Measurements from ENCODE around the gene HID1.
A peak's percentile ranks its signal among the peaks of the same experiment; 100 is the strongest.
"Not testable (repeated sequence)": the region's sequence is repeated elsewhere in the genome, so short reads cannot be mapped to it uniquely, and the experiment has no call there.

Gene HID1

DNA sequence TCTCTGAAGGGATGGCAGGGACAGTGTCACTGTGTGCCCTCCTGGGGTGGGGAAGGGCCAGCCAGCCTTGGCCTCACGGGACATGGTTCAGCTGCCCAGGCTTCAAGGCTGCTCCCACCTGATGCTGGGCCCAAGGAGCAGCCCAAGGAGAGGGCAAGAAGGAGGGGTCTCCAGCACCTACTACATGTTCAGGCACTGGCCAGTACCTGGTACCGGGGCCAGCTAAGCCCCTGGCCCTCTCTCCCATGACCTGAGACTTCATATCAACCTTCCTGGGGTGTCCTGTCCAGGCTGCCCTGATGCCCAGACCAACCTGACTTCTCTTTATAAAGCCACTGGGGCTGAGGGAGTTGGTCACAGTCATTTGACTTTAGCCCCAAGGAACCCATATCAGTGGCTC, 50.8 kb downstream of the HID1 start:
- DNase-seq (ENCODE audit: low spot score), result no peak

DNA sequence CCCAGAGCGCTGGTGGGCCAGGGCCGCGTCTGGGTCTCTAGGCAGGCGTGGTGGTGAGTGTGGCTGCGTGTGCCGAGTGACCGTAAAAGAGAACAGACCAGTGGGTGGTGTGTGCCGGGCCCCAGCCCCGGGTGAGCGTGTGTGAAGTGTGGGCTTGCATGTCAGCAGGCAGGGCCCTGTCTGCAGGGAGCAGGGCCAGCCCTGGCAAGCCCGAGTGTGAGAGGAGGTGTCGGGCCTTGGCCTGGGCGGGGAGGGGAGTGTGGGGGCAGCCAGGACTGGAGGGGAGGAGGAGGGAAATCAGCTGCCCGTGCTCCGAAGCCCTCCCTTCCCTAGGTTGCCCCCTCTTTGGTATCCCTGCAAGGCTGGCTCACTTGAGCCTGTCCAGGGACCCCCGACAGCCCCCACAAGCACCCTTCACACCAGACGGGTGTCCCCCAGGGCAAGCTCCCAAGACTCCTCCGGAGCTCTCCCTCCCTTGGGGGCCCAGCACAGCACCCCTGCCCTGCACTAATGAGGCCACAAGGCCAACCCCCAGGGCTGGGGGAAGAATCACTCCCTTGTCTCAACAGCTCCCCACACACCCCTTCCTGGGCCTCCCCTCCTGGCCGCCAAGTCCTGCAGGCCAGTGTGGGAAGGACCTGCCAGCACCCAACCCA, 51.4 kb downstream of the HID1 start:
- DNase-seq (ENCODE audit: low spot score), result no peak

DNA sequence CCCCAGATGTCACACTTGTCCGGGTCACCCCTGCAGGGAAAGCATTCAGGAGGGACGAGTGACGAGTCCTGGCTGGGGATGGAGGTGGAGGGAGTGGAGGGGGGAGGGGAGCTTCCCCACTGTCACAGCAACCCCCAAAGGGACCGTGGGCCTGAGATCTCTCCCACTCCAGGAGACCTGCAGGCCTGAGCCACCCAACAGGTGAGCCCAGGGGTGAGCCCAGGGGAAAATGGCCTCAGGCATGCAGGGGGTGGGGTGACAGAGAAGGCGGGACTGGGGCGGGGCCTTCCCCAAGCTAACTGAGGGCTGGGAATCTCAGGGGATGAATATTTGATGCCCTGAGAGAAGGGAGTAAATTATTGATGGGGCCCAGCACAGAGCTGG, 51.9 kb downstream of the HID1 start:
- DNase-seq (ENCODE audit: low spot score), result no peak

DNA sequence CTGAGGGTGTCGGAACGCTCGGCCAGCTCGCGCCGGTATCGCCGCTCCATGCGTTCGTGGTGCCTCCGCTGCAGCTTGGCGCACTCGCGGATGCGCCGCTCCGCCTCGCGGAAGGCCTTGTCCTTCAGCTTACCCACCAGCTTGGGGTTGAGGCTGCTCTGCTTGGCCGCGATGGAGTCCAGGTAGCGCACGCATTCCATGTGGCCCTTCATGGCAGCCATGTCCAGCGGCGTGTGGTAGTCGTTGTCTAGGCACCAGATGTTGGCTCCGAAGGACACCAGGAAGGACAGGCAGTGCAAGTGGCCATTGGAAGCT, 52.3 kb downstream of the HID1 start:
- no peak for DNase-seq (ENCODE audit: low spot score)

DNA sequence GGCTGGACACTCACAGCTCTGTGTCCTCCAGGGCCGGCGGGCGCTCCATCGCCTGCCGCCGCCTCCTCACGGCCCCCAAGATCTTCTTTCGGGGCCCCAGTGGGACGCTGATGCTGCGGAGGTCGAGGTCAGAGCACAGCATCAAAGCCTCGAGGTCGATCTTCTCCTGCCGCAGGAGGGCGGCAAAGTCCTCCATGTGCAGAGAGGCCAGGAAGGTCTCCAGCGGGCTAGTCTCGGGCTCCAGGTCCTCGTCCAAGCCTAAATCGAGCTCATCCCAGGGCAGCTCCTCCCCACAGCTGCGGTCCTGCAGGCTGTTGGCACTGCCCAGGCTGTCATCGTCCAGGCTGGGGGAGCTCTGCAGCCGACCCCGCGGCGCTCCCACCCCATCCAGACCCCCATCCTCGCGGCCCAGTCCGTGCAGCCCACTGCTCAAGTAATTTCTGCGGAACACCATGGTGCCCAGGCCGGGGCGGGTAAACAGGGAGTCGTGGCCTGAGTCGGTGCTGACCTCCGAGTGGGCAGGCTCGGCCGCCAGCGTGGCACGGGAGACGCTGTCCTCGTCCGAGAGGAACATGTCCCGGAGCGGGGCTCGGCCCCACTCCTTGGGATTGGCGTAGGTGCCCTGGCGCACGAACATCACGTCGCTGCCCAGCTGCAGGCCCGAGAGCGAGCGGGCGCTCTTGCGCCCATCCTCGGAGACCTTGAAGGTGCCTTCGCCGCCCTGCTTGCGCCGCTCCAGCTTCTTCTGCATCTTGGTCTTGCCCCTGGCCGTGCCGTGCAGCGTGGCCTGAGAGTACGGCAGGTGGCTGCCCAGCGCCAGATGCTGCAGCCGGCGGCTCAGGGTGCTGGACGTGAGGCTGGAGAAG, 52.9 kb downstream of the HID1 start:
- no peak for DNase-seq (ENCODE audit: low spot score)

DNA sequence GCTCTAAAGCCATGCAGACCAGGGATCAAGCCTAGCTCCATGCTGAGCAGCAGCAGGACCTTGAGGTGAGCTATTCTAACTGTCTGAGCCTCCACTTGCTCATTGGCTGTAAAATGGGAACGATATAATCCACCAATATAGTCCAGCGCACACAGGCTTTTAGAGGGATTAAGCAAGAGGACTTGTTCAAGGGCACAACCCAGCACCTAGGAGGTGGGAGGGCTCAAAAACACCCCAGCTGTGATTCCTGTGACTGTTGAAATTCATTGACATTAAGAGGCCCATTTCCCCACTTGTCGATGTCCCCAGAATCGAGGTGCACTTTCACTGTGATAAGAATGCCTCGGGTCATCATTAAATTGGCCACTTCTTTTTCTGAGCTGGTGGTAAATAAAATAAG, 53.7 kb downstream of the HID1 start:
- no peak for DNase-seq (ENCODE audit: low spot score)

DNA sequence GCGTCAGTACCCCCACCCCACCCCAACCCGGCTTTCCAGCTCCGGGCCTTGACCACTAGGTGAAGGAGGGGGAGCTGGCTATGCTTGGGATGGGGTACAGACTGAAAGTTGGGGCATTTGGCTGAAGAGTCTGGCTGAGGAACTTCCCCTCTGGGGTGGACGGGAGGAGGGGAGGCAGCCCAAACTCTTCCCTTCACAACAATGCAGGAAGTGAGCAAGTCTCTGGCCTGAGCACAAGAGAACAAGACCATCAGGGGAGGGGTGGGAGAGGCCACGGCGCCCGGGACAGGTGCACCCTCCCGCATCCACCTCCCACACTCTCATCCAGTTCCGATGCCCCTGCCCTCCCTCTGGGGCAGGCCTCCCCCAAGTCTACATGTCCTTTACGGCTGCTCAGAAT, 55.1 kb downstream of the HID1 start:
- DNase-seq (ENCODE audit: low spot score), result no peak

DNA sequence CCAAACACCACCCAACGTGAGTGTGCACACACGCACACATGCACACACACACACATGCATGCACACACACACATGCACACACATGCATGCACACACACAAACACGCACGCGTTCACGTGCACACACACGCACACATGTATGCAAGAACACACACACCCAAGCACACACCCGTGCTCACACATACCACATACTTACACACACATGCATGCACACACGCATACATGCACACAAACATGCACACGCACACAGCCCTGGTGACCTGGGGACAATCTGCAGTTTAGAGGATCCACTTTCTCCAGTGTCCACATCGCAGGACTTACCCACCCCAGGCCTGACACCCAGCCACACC, 55.7 kb downstream of the HID1 start:
- no peak for DNase-seq (ENCODE audit: low spot score)

DNA sequence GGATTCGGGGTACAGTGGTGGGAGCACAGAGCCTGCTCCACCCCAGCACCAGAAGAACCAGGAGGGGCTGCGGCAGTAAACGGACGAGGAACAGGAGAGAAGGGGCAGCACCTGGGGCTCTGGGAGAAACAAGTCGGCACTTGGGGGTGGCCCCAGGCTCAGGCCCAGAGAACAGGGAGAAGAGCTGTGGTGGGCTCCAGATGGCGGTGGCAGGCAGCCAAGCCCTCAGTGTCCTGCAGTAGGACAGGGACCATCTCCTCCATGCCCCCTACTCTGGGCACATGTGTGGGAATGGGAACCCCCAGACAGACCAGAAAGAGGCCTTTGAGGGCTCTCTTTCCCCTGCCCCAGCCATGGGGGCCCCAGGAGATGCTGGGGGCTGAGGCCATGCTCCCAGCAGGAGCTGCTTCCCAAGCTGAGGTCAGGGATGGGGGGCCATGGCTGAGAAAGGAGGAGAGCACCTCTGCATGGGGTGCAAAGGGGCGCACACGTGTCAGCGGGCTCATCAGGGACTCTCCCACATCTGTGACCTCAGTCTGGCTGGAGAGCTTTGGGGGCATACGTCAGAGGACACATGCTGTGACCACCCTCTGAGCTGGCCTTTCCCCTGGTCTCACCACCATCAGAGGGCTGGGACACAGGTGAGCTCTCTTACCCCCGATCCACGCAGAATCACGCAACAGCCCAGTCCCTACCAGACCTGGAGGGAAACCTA, 56.3 kb downstream of the HID1 start:
- no peak for DNase-seq (ENCODE audit: low spot score)

DNA sequence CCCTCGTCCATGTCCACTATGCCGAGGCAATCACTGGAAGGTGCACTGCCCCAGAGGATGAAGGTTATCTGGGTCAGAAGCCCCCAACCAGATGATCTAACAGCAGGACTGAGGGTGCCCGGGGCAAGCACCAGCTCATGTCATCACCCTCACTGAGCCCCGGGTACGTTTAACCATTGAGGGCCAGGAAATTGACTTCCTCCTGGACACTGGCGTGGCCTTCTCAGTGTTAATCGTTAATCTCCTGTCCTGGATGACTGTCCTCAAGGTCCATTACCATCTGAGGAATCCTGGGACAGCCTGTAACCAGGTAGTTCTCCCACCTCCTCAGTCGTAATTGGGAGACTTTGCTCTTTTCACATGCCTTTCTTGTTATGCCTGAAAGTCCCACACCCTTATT, 61.1 kb downstream of the HID1 start:
- DNase-seq (ENCODE audit: low spot score), result peak; percentile 33

DNA sequence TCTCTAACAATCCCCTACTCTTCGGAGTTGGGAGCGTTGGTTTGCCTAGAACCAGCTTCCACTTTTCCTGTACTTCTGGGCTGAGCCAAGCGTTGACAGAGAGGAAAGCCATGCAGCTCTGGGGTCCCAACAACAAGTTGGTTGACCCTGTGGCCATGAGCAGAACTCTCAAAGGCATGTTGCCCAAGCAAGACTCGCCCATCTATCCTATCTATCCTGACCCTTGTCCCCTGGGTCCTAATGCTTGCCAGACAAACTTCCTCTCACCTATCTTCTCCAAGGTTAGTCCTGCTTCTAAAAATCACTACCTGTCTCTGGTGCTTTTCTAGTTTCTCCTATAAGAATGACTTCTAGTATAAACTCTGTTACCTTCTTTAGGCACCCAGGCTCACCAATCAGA, 63.5 kb downstream of the HID1 start:
- not testable (repeated sequence) for DNase-seq (ENCODE audit: low spot score)

DNA sequence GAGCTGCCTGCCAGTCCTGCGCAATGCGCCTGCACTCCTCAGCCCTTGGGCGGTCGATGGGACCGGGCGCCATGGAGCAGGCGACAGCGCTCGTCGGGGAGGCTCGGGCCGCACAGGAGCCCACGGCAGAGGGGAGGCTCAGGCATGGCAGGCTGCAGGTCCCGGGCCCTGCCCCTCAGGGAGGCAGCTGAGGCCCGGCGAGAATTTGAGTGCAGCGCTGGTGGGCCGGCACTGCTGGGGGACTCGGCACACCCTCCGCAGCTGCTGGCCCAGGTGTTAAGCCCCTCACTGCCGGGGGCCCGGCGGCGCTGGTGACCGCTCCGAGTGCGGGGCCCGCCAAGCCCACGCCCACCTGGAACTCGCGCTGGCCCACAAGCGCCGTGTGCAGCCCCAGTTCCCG, 65.5 kb downstream of the HID1 start:
- no peak for DNase-seq (ENCODE audit: low spot score)

DNA sequence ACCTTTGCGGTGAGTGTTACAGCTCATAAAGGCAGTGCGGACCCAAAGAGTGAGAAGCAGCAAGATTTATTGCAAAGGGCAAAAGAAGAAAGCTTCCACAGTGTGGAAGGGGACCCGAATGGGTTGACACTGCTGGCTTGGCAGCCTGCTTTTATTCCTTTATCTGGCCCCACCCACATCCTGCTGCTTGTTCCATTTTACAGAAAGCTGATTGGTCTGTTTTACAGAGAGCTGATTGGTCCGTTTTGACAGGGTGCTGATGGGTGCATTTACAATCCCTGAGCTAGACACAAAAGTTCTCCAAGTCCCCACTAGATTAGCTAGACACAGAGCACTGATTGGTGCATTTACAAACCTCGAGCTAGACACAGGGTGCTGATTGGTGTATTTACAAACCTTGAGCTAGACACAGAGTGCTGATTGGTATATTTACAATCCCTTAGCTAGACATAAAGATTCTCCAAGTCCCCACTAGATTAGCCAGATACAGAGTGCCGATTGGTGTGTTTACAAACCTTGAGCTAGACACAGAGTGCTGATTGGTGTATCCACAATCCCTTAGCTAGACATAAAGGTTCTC, 66.3 kb downstream of the HID1 start:
- not testable (repeated sequence) for DNase-seq (ENCODE audit: low spot score)

DNA sequence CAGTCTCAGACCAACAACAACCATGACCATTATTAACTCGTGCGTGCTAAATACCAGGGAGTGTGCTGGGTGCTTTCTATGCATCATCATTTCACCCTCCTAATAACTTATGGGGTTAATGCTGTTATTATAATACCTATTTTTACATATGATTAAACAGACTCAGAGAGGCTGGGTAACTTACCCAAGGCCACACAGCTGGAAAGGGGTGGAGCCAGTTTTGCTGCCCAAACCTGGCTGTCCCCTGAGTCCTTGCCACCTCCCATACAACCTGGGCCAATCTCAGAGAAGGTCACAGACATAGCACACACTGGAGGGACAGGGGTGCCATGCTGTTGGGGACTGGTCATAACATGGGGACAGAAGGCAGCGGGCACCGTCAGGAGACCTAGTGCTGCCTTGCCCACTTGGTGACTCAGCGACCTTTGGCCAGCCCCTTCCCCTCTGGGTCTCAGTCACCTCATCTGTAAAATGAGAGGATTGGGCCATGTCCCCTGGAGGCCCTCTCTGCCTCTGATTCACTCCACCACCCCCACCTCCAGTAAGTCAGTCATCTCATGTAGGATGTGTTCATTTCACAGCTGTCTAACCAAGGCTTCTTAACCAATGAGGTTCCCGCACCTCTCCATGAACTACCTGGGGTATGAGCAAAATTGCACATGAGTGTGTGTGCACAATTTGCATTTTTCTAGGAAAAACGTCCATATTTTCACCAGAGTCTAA, 67.7 kb downstream of the HID1 start:
- no peak for DNase-seq (ENCODE audit: low spot score)

DNA sequence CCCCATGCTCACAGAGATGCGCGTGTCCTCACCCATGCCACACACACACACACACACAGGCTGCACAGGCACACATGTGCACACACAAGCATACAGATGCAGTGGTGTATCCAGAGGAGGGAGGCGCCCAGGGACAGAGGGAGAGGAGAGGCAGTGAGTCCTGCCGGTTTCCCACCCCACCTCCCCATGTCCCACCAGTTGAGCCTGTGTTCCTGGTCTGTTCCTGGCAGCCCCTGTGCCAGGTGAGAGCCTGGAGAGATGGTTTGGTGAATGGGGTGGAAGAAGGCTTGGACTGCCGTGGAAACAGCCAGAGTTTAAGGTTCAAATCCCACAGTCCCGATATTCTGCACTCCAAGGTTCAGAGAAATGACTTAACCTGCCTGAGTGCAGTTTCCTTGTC, 68.9 kb downstream of the HID1 start:
- no peak for DNase-seq (ENCODE audit: low spot score)

DNA sequence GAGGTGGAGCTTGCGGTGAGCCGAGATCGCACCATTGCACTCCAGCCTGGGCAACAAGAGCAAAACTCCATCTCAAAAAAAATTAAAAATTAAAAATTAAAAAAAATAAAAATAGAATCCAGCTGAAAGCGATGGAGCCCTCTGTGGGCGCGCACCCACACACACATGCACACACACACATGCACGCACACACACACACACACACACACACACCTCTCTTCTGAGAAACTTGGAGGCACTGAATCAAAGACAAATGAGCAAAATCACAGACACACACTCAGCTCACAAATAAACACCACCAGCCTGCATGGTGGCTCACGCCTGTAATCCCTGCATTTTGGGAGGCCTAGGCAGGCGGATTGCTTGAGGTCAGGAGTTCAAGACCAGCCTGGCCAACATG, 69.5 kb downstream of the HID1 start:
- no peak for DNase-seq (ENCODE audit: low spot score)

DNA sequence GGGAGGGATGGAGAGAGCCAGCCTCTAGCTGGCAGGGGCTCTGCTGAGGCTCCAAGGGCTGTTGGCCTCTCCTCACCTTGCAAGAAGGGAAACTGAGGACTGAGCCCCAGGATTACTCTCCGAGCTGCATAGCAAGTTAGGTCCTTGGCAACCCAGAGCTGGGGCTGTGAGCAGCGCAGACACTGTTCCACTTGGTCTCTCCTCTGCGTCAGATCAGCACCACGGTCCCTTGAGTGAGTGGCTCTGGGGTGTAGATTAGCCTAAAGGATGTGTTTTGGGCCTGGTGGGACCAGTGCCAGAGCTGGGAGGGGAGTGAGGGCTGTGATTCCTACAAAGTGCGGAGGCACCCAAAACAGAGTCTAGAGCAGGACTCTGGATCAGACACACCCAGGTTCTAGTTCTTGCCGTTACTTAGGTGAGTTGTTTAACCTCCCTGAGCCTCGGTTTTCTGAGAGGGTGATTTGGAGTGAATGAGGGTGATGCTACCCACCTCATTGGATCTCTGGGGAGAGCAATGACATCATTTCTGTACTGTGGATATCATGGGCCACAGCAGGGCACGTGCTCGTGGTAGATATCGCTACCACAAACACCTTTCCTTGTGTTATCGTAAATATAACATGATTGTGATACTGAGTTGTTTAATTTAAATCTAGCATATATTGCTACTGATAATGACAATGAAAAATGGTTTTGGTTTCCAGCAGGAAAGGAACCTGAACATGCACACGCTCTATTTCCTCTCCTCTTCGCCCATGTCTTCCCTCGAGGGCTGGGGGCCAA, 71.0 kb downstream of the HID1 start:
- no peak for DNase-seq (ENCODE audit: low spot score)

All from kidney tubule cell (primary cell).